ENCODE results near the gene MORC2. TPM values are rescaled to one million over a fixed set of nuclear protein-coding genes. Genes with fewer than 3 reads are reported as not detected.

The MORC2 gene
- total RNA-seq, 2 experiments from 2014 or later, result 27.1 to 27.9 TPM

DNA sequence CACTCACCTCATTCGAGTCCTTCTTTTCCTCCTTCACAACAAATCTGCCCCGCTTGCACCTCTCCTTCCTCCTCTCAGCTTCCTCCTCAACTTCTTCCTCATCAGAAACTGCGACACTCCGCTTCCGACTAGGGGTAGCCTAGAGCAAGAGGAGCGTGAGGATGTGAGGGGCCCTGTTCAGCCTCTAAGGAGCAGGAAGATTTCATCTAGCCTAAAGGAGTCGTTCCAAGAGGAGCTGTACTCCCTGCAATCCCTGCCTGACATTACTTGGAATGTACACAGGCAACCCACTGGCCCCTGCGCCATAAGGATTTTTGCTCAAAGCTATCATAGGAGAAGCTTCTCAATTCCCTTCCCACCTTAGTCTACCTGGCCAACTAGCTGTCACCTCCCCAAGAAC is 34.5 kb downstream of the MORC2 start:
- Histone ChIP-seq H3K4me3 (ENCODE audit: low read length) (no peak overlapping the region), H3K4me1 (ENCODE audit: insufficient read depth, low read length) (peaks cover 52% of the 10 kb centered on the region), H3K27ac (ENCODE audit: low read depth in 1 of 2, low read length in 2 of 2) (peak overlapping the region in 1 of 2 donors; percentile 0), H3K9me3 (ENCODE audit: control insufficient read depth in 1 of 2, insufficient read depth in 1 of 2, low read length in 2 of 2) (no peaks in the 10 kb centered on the region), H3K27me3 (ENCODE audit: control insufficient read depth in 1 of 2, insufficient read depth in 2 of 2, low read length in 2 of 2) (no peaks in the 10 kb centered on the region), H3K36me3 (ENCODE audit: insufficient read depth, low read length) (peaks cover 98% of the 10 kb centered on the region)
- Mint-ChIP-seq H3K4me3 (no peak overlapping the region), H3K27ac (peak overlapping the region; percentile 92), H3K36me3 (ENCODE audit: low read depth) (peaks cover 93% of the 10 kb centered on the region), H3K4me1 (ENCODE audit: low read depth) (peaks cover 65% of the 10 kb centered on the region), H3K9me3 (no peaks in the 10 kb centered on the region), H3K27me3 (no peaks in the 10 kb centered on the region)
- no peak for TF ChIP-seq CTCF (IDR thresholded peaks at IDR 0.05)
- ATAC-seq (ENCODE audit: poor library complexity) (no peak), DNase-seq (no peak)
- POLR2A ChIA-PET, result no interaction called here
- CTCF ChIA-PET, result no interaction called here
- intact Hi-C loops (cut with DNase I, micrococcal nuclease), result no loop called here

DNA sequence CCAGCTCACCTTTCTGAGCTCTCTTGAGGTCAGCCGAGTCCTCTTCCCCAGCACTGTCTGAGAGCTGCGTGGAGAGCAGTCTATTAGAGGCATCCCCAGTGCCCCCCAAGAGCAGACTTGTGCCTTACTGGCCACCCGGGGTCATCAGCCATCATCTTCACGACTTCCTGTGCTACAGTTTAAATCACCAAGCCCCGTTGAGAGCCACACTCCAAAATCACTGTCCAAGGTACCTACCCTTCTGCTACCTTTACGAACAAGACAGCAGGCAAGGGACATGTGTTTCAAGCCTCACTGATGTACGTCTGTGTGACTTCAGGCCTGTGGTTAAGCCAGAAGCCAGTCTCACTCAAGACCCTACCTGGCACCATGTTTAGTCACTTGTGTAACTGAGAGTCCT is 35.1 kb downstream of the MORC2 start:
- TF ChIP-seq CTCF (IDR thresholded peaks at IDR 0.05), result no peak
- peak overlapping the region in 1 of 2 donors; percentile 31 for H3K27ac ChIP-seq (ENCODE audit: low read depth in 1 of 2, low read length in 2 of 2)
- H3K4me1 ChIP-seq (ENCODE audit: insufficient read depth, low read length), result peaks cover 46% of the 10 kb centered on the region
- H3K4me3 ChIP-seq (ENCODE audit: low read length), result no peak overlapping the region
- H3K9me3 ChIP-seq (ENCODE audit: control insufficient read depth in 1 of 2, insufficient read depth in 1 of 2, low read length in 2 of 2), result no peaks in the 10 kb centered on the region
- ATAC-seq (ENCODE audit: poor library complexity) (no peak), DNase-seq (no peak)
- Mint-ChIP-seq H3K4me3 (no peak overlapping the region), H3K36me3 (ENCODE audit: low read depth) (peaks cover 95% of the 10 kb centered on the region), H3K27ac (peak overlapping the region; percentile 92), H3K9me3 (no peaks in the 10 kb centered on the region), H3K4me1 (ENCODE audit: low read depth) (peaks cover 61% of the 10 kb centered on the region), H3K27me3 (no peaks in the 10 kb centered on the region)
- intact Hi-C loops (cut with DNase I, micrococcal nuclease), result no loop called here
- ChIA-PET CTCF (no interaction called here), POLR2A (no interaction called here)
- no peaks in the 10 kb centered on the region for H3K27me3 ChIP-seq (ENCODE audit: control insufficient read depth in 1 of 2, insufficient read depth in 2 of 2, low read length in 2 of 2)
- H3K36me3 ChIP-seq (ENCODE audit: insufficient read depth, low read length), result peaks cover 98% of the 10 kb centered on the region

DNA sequence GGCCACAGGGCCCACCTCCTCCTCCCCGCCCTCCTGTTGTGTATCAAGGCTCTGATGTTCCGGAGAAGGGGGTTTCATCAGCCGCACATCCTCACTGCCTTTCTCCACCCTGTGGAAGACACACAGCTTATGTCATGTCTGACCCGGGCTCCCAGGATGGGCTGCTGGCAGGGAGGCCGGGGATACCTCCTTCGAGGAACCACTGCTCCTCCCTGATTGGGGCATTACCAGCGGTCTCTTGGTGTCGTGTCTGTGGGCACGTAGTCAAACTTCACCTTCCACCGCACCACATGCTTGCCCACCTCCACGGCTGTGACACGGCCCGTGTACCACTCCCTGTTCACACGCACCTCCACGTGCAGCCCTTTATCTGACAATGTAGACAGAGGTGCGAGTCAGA is 35.9 kb downstream of the MORC2 start:
- Mint-ChIP-seq H3K27me3 (no peaks in the 10 kb centered on the region), H3K4me1 (ENCODE audit: low read depth) (peaks cover 55% of the 10 kb centered on the region), H3K36me3 (ENCODE audit: low read depth) (peaks cover 97% of the 10 kb centered on the region), H3K27ac (peak overlapping the region; percentile 92), H3K4me3 (no peak overlapping the region), H3K9me3 (no peaks in the 10 kb centered on the region)
- H3K27me3 ChIP-seq (ENCODE audit: control insufficient read depth in 1 of 2, insufficient read depth in 2 of 2, low read length in 2 of 2), result no peaks in the 10 kb centered on the region
- no peak overlapping the region for H3K4me3 ChIP-seq (ENCODE audit: low read length)
- no peak for TF ChIP-seq CTCF (IDR thresholded peaks at IDR 0.05)
- peaks cover 38% of the 10 kb centered on the region for H3K4me1 ChIP-seq (ENCODE audit: insufficient read depth, low read length)
- peaks cover 98% of the 10 kb centered on the region for H3K36me3 ChIP-seq (ENCODE audit: insufficient read depth, low read length)
- no peak overlapping the region for H3K27ac ChIP-seq (ENCODE audit: low read depth in 1 of 2, low read length in 2 of 2)
- DNase-seq (no peak), ATAC-seq (ENCODE audit: poor library complexity) (no peak)
- CTCF ChIA-PET, result no interaction called here
- intact Hi-C loops (cut with DNase I, micrococcal nuclease), result no loop called here
- H3K9me3 ChIP-seq (ENCODE audit: control insufficient read depth in 1 of 2, insufficient read depth in 1 of 2, low read length in 2 of 2), result no peaks in the 10 kb centered on the region
- POLR2A ChIA-PET, result no interaction called here
